HCT116 (cell line): ENCODE data around the gene BAIAP2L1. TPM values are rescaled to one million over a fixed set of nuclear protein-coding genes. Genes with fewer than 3 reads are reported as not detected.

Experiments
- ATAC-seq: fragments of 200-7000 bp; cut with Tn5 transposase; 2 replicates; pipeline ENCODE4 v1.9.1; 2020; ENCODE audit warnings: mild to moderate bottlenecking, moderate library complexity
- BruUV-seq: library from RNA; stranded (reverse); fragments of 400-500 nt; replicated peaks from 2 replicates; lab custom pipeline; 2021; lab: Mats Ljungman, UMichigan
- CTCF ChIA-PET: fragments of 300-600 bp; sonication (Branson Sonifier 250); formaldehyde crosslinking; loops from one replicate; lab custom pipeline; 2021; ENCODE audit warnings: antibody characterized with exemption; lab: Charles Lee
- POLR2A ChIA-PET: fragments of 300-600, 350-600 bp; sonication (Branson Sonifier 250); formaldehyde crosslinking; loops from one replicate; lab custom pipeline; 2021; ENCODE audit warnings: antibody characterized with exemption; lab: Charles Lee
- RAD21 ChIA-PET, 2 experiments: fragments of 300-600 bp; sonication (Branson Sonifier 250); formaldehyde crosslinking; loops; one replicate each; lab custom pipeline; 2023; ENCODE audit warnings: low total read pairs in 2 of 2; ENCODE audit not compliant: uncharacterized antibody in 2 of 2, unreplicated experiment in 2 of 2, low non-redundant PET in 1 of 2; lab: Charles Lee
- DNase-seq: peaks from one replicate; pipeline ENCODE4 v3.0.0-alpha.2; 2010; ENCODE audit warnings: low read depth, low spot score
- H2AFZ ChIP-seq: fragments of 200-600 bp; shearing (Covaris generic), sonication (generic); 2 replicates; pipeline ENCODE4 v1.6.1; 2017; ENCODE audit warnings: low read depth, mixed run types, mixed read lengths, antibody characterized with exemption, low read length; ENCODE audit not compliant: poor library complexity, severe bottlenecking
- H3K27ac ChIP-seq: 2 replicates; pipeline ENCODE4 v1.5.1; 2012; ENCODE audit warnings: low read depth, low read length
- H3K27me3 ChIP-seq: fragments of 200-600 bp; sonication (generic); 2 replicates; pipeline ENCODE4 v1.6.1; 2016; ENCODE audit warnings: mixed run types, low read length, mixed read lengths; ENCODE audit not compliant: insufficient read depth
- H3K36me3 ChIP-seq, 2 experiments: fragments of 200-500 bp in 1 of 2; fragments of 200-600 bp in 1 of 2; sonication (Bioruptor generic) in 1 of 2; sonication (generic) in 1 of 2; 2 replicates each; pipeline versions ENCODE4 v1.5.1 to v1.6.1; 2014 to 2016; ENCODE audit warnings: low read length in 2 of 2, inconsistent platforms in 1 of 2, mixed read lengths in 1 of 2, mixed run types in 1 of 2; ENCODE audit not compliant: insufficient read depth in 2 of 2, control insufficient read depth in 1 of 2
- H3K4me1 ChIP-seq, 2 experiments: fragments of 200-600 bp in 1 of 2; sonication (generic) in 1 of 2; 2 replicates each; pipeline versions ENCODE4 v1.5.1 to v1.6.1; 2012 to 2017; ENCODE audit warnings: low read length in 2 of 2, inconsistent platforms in 1 of 2, mild to moderate bottlenecking in 1 of 2, mixed read lengths in 1 of 2, mixed run types in 1 of 2, moderate library complexity in 1 of 2; ENCODE audit not compliant: insufficient read depth in 2 of 2, control insufficient read depth in 1 of 2
- H3K4me2 ChIP-seq: fragments of 200-600 bp; sonication (generic); 2 replicates; pipeline ENCODE4 v1.6.1; 2017; ENCODE audit warnings: mixed run types, low read length, mixed read lengths
- H3K4me3 ChIP-seq, 2 experiments: fragments of 200-600 bp in 1 of 2; sonication (generic) in 1 of 2; replicated peaks in 1 of 2; 2 replicates each; pipeline ENCODE4 v1.5.1; 2011 to 2016; ENCODE audit warnings: low read length in 2 of 2, control low read depth in 1 of 2, low read depth in 1 of 2, mild to moderate bottlenecking in 1 of 2, mixed read lengths in 1 of 2, mixed run types in 1 of 2
- H3K79me2 ChIP-seq: fragments of 200-600 bp; sonication (generic); 2 replicates; pipeline ENCODE4 v1.6.1; 2017; ENCODE audit warnings: mild to moderate bottlenecking, mixed run types, low read length, moderate library complexity, mixed read lengths; ENCODE audit not compliant: insufficient read depth
- H3K9ac ChIP-seq: fragments of 200-600 bp; sonication (generic); 2 replicates; pipeline ENCODE4 v1.6.1; 2016; ENCODE audit warnings: low read length, mixed read lengths
- H3K9me2 ChIP-seq: fragments of 200-600 bp; sonication (generic), shearing (Covaris generic); 2 replicates; pipeline ENCODE4 v1.6.1; 2017; ENCODE audit warnings: mixed run types, mild to moderate bottlenecking, moderate library complexity; ENCODE audit not compliant: insufficient read depth
- H3K9me3 ChIP-seq, 2 experiments: fragments of 200-500 bp in 1 of 2; fragments of 200-600 bp in 1 of 2; sonication (Bioruptor generic) in 1 of 2; sonication (generic) in 1 of 2; 2 replicates each; pipeline ENCODE4 v1.6.1; 2014 to 2017; ENCODE audit warnings: low read length in 2 of 2, mixed read lengths in 2 of 2, inconsistent platforms in 1 of 2, low read depth in 1 of 2, mild to moderate bottlenecking in 1 of 2, mixed run types in 1 of 2, moderate library complexity in 1 of 2; ENCODE audit not compliant: control insufficient read depth in 1 of 2, insufficient read depth in 1 of 2
- H4K20me1 ChIP-seq: fragments of 200-600 bp; sonication (generic), shearing (Covaris generic); 2 replicates; pipeline ENCODE4 v1.6.1; 2017; ENCODE audit warnings: mixed run types, mild to moderate bottlenecking, moderate library complexity; ENCODE audit not compliant: insufficient read depth
- ATF3 ChIP-seq: IDR thresholded peaks from 2 replicates; pipeline ENCODE4 v1.6.1; 2012
- CEBPB ChIP-seq: IDR thresholded peaks from 2 replicates; pipeline ENCODE4 v1.6.1; 2012; ENCODE audit warnings: low read depth
- CTCF ChIP-seq, 3 experiments: fragments of 200-600 bp in 1 of 3; sonication (generic) in 1 of 3; IDR thresholded peaks in 2 of 3; conservative IDR thresholded peaks in 1 of 3; 2 replicates each; pipeline ENCODE4 v1.5.1; 2012 to 2017; ENCODE audit warnings: low read depth in 2 of 3, low read length in 2 of 3, antibody characterized with exemption in 1 of 3, borderline replicate concordance in 1 of 3, control low read depth in 1 of 3, mild to moderate bottlenecking in 1 of 3, mixed read lengths in 1 of 3, mixed run types in 1 of 3, moderate library complexity in 1 of 3; ENCODE audit not compliant: insufficient read depth in 1 of 3
- EGR1 ChIP-seq: IDR thresholded peaks from 2 replicates; pipeline ENCODE4 v1.6.1; 2012; ENCODE audit warnings: low read depth
- ELF1 ChIP-seq: IDR thresholded peaks from 2 replicates; pipeline ENCODE4 v1.6.1; 2012; ENCODE audit warnings: low read depth, borderline replicate concordance
- JUND ChIP-seq: IDR thresholded peaks from 2 replicates; pipeline ENCODE4 v1.6.1; 2012
- POLR2A ChIP-seq: IDR thresholded peaks from 2 replicates; pipeline ENCODE4 v1.7.0; 2011; ENCODE audit warnings: borderline replicate concordance; ENCODE audit not compliant: insufficient read depth, insufficient read length; ENCODE audit errors: extremely low read depth
- RAD21 ChIP-seq: IDR thresholded peaks from 2 replicates; pipeline ENCODE4 v1.6.1; 2012; ENCODE audit warnings: low read depth, mild to moderate bottlenecking
- REST ChIP-seq: IDR thresholded peaks from 2 replicates; pipeline ENCODE4 v1.6.1; 2012; ENCODE audit warnings: low read depth
- SIN3A ChIP-seq: IDR thresholded peaks from 2 replicates; pipeline ENCODE4 v1.6.1; 2012; ENCODE audit warnings: low read depth
- SP1 ChIP-seq: IDR thresholded peaks from 2 replicates; pipeline ENCODE4 v1.6.1; 2012; ENCODE audit warnings: low read depth
- SRF ChIP-seq: IDR thresholded peaks from 2 replicates; pipeline ENCODE4 v1.6.1; 2012; ENCODE audit warnings: low read depth
- TCF7L2 ChIP-seq: IDR thresholded peaks from 2 replicates; pipeline ENCODE4 v1.7.0; 2011; ENCODE audit warnings: borderline replicate concordance, inconsistent platforms; ENCODE audit not compliant: insufficient read depth, insufficient read length; ENCODE audit errors: extremely low read depth
- intact Hi-C: fragments of 100-400 bp; cut with micrococcal nuclease; formaldehyde crosslinking; loops from 2 replicates; pipeline ENCODE4 v1.10.0; 2022
- total RNA-seq: library from RNA; stranded (reverse); gene quantifications from one replicate; pipeline ENCODE4 v1.2.1, GENCODE V29; 2021; ENCODE audit not compliant: unreplicated experiment

BAIAP2L1 gene
- total RNA-seq, 1 experiment from 2014 or later: 61.2 TPM

- no TSS peak for BruUV-seq
- Histone ChIP-seq H3K9me3 (no peaks in the 10 kb centered on the region), H3K27me3 (no peaks in the 10 kb centered on the region), H3K27ac (no peak overlapping the region), H3K4me1 (peaks cover 54 to 62% of the 10 kb centered on the region in 2 experiments), H4K20me1 (no peaks in the 10 kb centered on the region), H3K9me2 (no peaks in the 10 kb centered on the region), H3K36me3 (0 out of 4 replicates have a peak, but pooled peaks cover 0 to 5% of the 10 kb centered on the region in 2 experiments), H2AFZ (no peak overlapping the region), H3K4me3 (no peak overlapping the region), H3K9ac (no peak overlapping the region), H3K79me2 (peaks cover 65% of the 10 kb centered on the region), H3K4me2 (no peak overlapping the region; the same call in 1 of the 2 replicates)
- ChIA-PET POLR2A (no interaction called here), RAD21 (interaction anchor here in 1 of 2 experiments (0.6 kb wide), 1 partner anchor 20 kb away, joined by 4 read pairs; no protein-coding TSS in a partner anchor), CTCF (no interaction called here)
- DNase-seq: no peak
- no peak for ATAC-seq
- TF ChIP-seq TCF7L2 (no peak), ATF3 (no peak), RAD21 (no peak), SP1 (no peak), JUND (no peak), SRF (no peak), SIN3A (no peak), REST (no peak), CEBPB (no peak), ELF1 (no peak), CTCF (IDR thresholded peaks at IDR 0.05 in 2 of 3, conservative IDR thresholded peaks at IDR 0.05 in 1 of 3; ENCODE audit: borderline replicate concordance in 1 of 3, insufficient read depth in 1 of 3, low read depth in 2 of 3, low read length in 2 of 3) (no peak), POLR2A (no peak), EGR1 (no peak)
- intact Hi-C loops: no loop called here
Measured at GRCh38 chr7:98365863-98366561, 34.9 kb downstream of the BAIAP2L1 start.
